22Rv1 (cell line): Measurements from ENCODE around the gene RAB7B.

Experiments used
- H3K27ac ChIP-seq: fragments of 450-650 bp; 2 replicates; pipeline ENCODE4 v1.5.1; 2017
- ZFX ChIP-seq: fragments of 450-650 bp; IDR thresholded peaks from 2 replicates; pipeline ENCODE4 v1.6.1; 2017; ENCODE audit warnings: antibody characterized with exemption, borderline replicate concordance
- TF ChIP-seq, protein P1 (sequence below): fragments of 450-650 bp; IDR thresholded peaks from 2 replicates; pipeline ENCODE4 v1.5.1; 2017; ENCODE audit warnings: mild to moderate bottlenecking

The RAB7B gene

DNA sequence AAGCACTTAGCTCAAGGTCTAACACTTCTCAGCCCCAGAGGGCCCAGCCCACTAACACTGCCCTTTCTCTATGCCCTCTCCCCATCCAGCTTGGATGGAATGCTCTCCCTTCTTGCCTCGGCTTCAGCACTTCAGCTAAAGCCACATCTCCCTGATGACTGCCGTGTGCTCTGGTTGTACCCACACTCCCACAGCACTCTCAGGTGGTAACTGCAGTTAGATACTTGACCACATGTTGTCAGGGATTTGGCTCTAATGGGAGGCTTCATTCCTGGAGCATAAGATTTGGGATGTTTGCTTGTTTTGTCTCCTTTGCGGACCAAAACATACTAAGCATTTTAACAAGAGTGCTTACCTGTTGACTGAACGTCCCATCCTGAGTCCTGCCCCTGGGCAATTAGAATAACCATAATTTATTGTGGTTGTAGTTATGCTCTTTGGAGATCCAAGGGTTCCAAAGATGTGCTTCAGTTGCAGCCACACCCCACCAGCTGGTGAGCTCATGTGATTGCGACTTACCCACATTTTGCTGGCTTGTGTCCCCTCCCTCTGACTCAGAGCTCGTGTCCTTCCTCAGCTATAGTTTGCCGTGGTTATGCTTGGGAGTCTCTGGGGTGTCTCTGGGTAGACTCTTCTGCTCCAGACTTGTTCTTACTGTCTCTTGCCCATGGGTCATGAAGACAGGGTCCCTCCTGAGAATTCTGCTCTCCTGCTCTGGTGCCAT lies 52.2 kb downstream of the RAB7B start:
- H3K27ac ChIP-seq, result no peak overlapping the region
- TF ChIP-seq, protein P1, sequence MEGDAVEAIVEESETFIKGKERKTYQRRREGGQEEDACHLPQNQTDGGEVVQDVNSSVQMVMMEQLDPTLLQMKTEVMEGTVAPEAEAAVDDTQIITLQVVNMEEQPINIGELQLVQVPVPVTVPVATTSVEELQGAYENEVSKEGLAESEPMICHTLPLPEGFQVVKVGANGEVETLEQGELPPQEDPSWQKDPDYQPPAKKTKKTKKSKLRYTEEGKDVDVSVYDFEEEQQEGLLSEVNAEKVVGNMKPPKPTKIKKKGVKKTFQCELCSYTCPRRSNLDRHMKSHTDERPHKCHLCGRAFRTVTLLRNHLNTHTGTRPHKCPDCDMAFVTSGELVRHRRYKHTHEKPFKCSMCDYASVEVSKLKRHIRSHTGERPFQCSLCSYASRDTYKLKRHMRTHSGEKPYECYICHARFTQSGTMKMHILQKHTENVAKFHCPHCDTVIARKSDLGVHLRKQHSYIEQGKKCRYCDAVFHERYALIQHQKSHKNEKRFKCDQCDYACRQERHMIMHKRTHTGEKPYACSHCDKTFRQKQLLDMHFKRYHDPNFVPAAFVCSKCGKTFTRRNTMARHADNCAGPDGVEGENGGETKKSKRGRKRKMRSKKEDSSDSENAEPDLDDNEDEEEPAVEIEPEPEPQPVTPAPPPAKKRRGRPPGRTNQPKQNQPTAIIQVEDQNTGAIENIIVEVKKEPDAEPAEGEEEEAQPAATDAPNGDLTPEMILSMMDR, result no peak
- no peak for TF ChIP-seq ZFX

DNA sequence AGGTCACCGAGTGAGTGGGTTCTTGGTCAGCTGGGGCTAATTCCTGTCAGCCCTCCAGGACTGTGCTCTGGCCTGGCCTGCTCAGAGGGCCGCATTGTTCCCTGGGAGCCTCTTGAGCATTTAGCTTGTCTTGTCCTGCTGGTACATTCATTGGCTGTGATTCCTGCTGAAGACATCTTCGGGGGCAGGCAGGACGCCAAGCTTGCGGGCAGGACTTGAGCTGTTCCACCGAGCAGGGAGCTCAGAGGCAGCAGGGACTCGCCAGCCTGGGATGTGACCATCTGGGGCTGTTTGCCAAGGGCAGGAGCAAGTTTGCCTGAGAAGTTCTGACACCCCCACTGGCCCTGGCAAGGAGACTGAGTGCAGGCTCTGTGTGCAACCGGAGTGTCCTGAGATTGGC lies 52.9 kb downstream of the RAB7B start:
- TF ChIP-seq, protein P1, result no peak
- TF ChIP-seq ZFX, result no peak
- H3K27ac ChIP-seq, result no peak overlapping the region

DNA sequence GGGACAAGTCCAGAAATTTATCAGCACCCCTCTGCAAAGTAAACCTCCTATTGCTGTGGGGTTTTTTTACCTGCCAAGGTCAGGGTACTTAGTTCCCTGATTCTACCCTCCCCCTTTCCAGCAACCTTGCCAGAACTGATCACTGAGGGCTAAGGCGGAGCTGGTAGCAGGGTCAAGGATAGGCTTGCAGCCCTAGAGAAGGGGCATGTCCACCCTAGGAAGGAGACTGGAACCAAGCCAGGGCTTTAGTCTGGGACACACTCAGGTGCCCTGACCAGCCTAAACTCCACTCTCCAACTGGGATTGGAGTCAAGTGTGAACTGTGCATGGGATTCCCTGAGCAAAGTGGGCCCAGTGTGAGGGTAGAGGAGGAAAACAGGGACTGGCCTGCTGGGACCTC lies 53.4 kb downstream of the RAB7B start:
- H3K27ac ChIP-seq, result no peak overlapping the region
- TF ChIP-seq, protein P1, result no peak
- no peak for TF ChIP-seq ZFX

DNA sequence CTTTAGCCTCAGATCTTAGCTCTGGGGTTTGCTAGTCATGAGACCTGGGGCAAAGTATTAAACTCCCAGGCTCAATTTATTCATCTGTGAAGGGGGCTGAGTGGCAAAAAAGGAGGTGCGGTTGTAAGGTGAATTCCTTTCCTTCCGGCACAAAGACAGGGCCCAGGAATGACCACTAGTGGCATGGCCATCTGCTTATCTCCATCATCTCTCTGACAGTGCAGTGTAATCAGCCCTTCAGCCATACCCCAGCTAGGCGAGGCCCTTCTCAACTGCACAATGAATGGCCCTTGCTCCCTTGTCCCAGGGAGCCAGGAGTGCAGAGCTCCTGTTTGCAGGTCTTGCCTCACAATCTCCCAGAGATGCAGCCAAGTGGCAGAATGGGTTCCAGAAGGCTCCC lies 54.3 kb downstream of the RAB7B start:
- TF ChIP-seq, protein P1, result no peak
- TF ChIP-seq ZFX, result no peak
- no peak overlapping the region for H3K27ac ChIP-seq

DNA sequence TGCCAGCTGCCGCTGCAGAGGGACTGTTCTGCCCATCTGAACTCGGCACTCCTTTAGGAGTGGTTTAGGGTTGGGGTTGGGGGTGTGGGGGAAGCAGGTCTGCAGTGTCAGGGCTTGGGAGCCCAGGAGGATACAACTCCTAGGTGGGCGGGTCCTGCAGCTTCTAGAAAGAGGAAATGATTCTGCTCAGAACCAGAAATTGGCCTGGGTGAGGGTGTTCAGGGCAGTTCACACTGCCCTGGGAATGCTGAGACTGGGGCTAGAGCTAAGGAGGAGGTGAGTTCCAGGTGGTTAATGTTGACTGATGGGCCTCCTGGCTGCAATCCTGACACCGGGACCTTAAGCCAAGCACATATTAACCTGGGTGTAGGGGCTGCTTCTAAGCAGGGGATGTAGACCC lies 55.2 kb downstream of the RAB7B start:
- H3K27ac ChIP-seq, result no peak overlapping the region
- TF ChIP-seq, protein P1, result no peak

DNA sequence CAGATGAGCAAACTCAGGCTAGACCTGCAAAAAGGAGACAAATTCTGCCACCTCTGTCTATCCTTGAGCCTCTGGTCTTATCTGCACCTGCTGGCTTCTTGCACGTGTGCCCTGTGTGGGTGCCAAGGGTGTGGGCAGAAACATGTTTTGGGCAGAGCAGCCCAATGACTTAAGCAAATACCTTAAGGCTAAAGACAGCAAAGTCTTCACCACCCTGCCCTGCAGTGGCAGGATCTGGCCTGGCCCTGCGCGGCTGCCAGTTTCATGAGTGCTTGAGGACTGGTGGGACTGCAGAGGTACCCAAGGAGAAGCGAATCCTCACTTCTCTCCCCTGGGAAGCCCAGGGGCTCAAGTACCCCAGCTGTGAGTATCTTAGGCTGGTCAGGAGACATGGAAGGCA lies 56.2 kb downstream of the RAB7B start:
- no peak for TF ChIP-seq ZFX
- TF ChIP-seq, protein P1, result no peak
- no peak overlapping the region for H3K27ac ChIP-seq

DNA sequence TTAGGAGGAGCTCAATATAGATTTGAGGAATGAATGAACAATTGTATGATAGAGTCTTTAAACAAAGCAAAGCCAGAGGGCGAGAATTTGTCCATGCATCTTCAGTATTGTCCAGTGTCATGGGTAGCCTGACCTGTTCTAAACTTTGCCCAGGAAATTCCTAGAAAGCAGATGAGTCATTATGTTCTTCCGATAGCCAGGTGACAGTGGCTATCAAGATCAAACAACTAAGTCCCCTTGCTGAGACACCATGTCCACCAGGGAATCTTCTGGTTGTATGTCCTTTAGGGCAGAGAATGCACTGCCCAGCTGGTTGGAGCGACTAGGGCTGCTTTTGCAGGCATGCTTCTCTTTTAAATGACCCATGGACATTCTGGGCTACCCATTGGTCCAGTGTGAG lies 58.1 kb downstream of the RAB7B start:
- TF ChIP-seq ZFX, result no peak
- TF ChIP-seq, protein P1, result no peak
- H3K27ac ChIP-seq, result no peak overlapping the region
